Nephron progenitor cell (in vitro differentiated cells): ENCODE data around the gene PHC2.

Experiments used
- DNase-seq: peaks from one replicate; pipeline ENCODE4 v3.0.0; 2021
- H3K27ac Mint-ChIP-seq: 2 replicates; pipeline ENCODE4 v1.8.0; 2021; ENCODE audit warnings: mild to moderate bottlenecking, moderate library complexity, mixed read lengths
- H3K27me3 Mint-ChIP-seq: 2 replicates; pipeline ENCODE4 v1.8.0; 2021; ENCODE audit warnings: mild to moderate bottlenecking, low read depth, mixed read lengths; ENCODE audit not compliant: poor library complexity
- H3K36me3 Mint-ChIP-seq: 2 replicates; pipeline ENCODE4 v1.8.0; 2021; ENCODE audit warnings: low read depth, mixed read lengths
- H3K4me1 Mint-ChIP-seq: 2 replicates; pipeline ENCODE4 v1.8.0; 2021; ENCODE audit warnings: mixed read lengths
- H3K4me3 Mint-ChIP-seq: 2 replicates; pipeline ENCODE4 v1.8.0; 2021; ENCODE audit warnings: mild to moderate bottlenecking, moderate library complexity, mixed read lengths
- H3K9me3 Mint-ChIP-seq: 2 replicates; pipeline ENCODE4 v1.8.0; 2021; ENCODE audit warnings: mild to moderate bottlenecking, moderate library complexity, mixed read lengths
- CTCF ChIP-seq: fragments of 200-600 bp; sonication (generic); IDR thresholded peaks from 2 replicates; pipeline ENCODE4 v1.5.0; 2021; ENCODE audit warnings: antibody characterized with exemption

Gene PHC2

GRCh38 chr1:33365560-33365997, 65.3 kb downstream of the PHC2 start:
- no peaks in the 10 kb centered on the region for H3K27me3 Mint-ChIP-seq
- no peak for TF ChIP-seq CTCF
- H3K4me1 Mint-ChIP-seq, result peaks cover 85% of the 10 kb centered on the region
- H3K9me3 Mint-ChIP-seq, result no peaks in the 10 kb centered on the region
- H3K4me3 Mint-ChIP-seq, result peak overlapping the region; percentile 59
- H3K27ac Mint-ChIP-seq, result peak overlapping the region; percentile 93
- H3K36me3 Mint-ChIP-seq, result peaks cover 36% of the 10 kb centered on the region
- peak; percentile 61 for DNase-seq

- H3K4me1 Mint-ChIP-seq, result peaks cover 91% of the 10 kb centered on the region
Measured at GRCh38 chr1:33364565-33364918, 66.4 kb downstream of the PHC2 start.

GRCh38 chr1:33363470-33363861, 67.4 kb downstream of the PHC2 start:
- Mint-ChIP-seq H3K27ac (peak overlapping the region; percentile 93), H3K36me3 (peaks cover 38% of the 10 kb centered on the region), H3K9me3 (no peaks in the 10 kb centered on the region), H3K4me1 (peaks cover 89% of the 10 kb centered on the region), H3K4me3 (peak overlapping the region; percentile 79), H3K27me3 (peaks cover 3% of the 10 kb centered on the region)
- TF ChIP-seq CTCF, result no peak
- DNase-seq, result no peak

More at GRCh38 chr1:33364565-33364918, 66.4 kb downstream of the PHC2 start:
- no peaks in the 10 kb centered on the region for H3K27me3 Mint-ChIP-seq
- no peak for DNase-seq
- peak overlapping the region; percentile 93 for H3K27ac Mint-ChIP-seq
- no peak for TF ChIP-seq CTCF
- peak overlapping the region; percentile 20 for H3K4me3 Mint-ChIP-seq
- no peaks in the 10 kb centered on the region for H3K9me3 Mint-ChIP-seq
- peaks cover 34% of the 10 kb centered on the region for H3K36me3 Mint-ChIP-seq

- H3K36me3 Mint-ChIP-seq, result peaks cover 43% of the 10 kb centered on the region
- peaks cover 3% of the 10 kb centered on the region for H3K27me3 Mint-ChIP-seq
- peaks cover 91% of the 10 kb centered on the region for H3K4me1 Mint-ChIP-seq
- peak overlapping the region; percentile 79 for H3K4me3 Mint-ChIP-seq
- H3K9me3 Mint-ChIP-seq, result no peaks in the 10 kb centered on the region
- no peak for DNase-seq
- peak overlapping the region; percentile 97 for H3K27ac Mint-ChIP-seq
- TF ChIP-seq CTCF, result no peak
Measured at GRCh38 chr1:33363021-33363420, 67.9 kb downstream of the PHC2 start.

GRCh38 chr1:33361532-33362235, 69.2 kb downstream of the PHC2 start:
- no peak for TF ChIP-seq CTCF
- Mint-ChIP-seq H3K9me3 (no peaks in the 10 kb centered on the region), H3K4me1 (peaks cover 88% of the 10 kb centered on the region), H3K27ac (peak overlapping the region; percentile 97), H3K27me3 (peaks cover 3% of the 10 kb centered on the region), H3K4me3 (peak overlapping the region; percentile 59), H3K36me3 (peaks cover 53% of the 10 kb centered on the region)
- no peak for DNase-seq

- H3K4me3 Mint-ChIP-seq, result no peak overlapping the region
- TF ChIP-seq CTCF, result no peak
- H3K4me1 Mint-ChIP-seq, result peaks cover 80% of the 10 kb centered on the region
- no peaks in the 10 kb centered on the region for H3K9me3 Mint-ChIP-seq
- peaks cover 5% of the 10 kb centered on the region for H3K27me3 Mint-ChIP-seq
- peak overlapping the region; percentile 97 for H3K27ac Mint-ChIP-seq
- DNase-seq, result no peak
- peaks cover 58% of the 10 kb centered on the region for H3K36me3 Mint-ChIP-seq
Measured at GRCh38 chr1:33360367-33360766, 70.5 kb downstream of the PHC2 start.
